Mucosa of descending colon (tissue), 3 donors: ENCODE measurements around the gene RHEX. TPM values are rescaled to one million over a fixed set of nuclear protein-coding genes. Genes with fewer than 3 reads are reported as not detected.

Source experiments
- ATAC-seq: fragments of 200-7000 bp; cut with Tn5 transposase; one replicate; pipeline ENCODE4 v1.9.1; 2020; ENCODE audit warnings: mild to moderate bottlenecking, moderate library complexity
- DNase-seq, 3 donors: peaks; one replicate each; pipeline ENCODE4 v3.0.0-alpha.2; 2020
- H3K36me3 ChIP-seq: fragments of 200-600 bp; one replicate; pipeline ENCODE4 v1.8.0; 2021; ENCODE audit warnings: low read depth, mild to moderate bottlenecking
- H3K4me1 ChIP-seq: fragments of 200-600 bp; one replicate; pipeline ENCODE4 v1.8.0; 2021; ENCODE audit warnings: low read depth, mild to moderate bottlenecking
- H3K4me3 ChIP-seq: fragments of 200-600 bp; one replicate; pipeline ENCODE4 v1.8.0; 2021; ENCODE audit warnings: mild to moderate bottlenecking
- H3K9me3 ChIP-seq: fragments of 200-600 bp; one replicate; pipeline ENCODE4 v1.8.0; 2021; ENCODE audit warnings: mild to moderate bottlenecking
- intact Hi-C, 2 donors: fragments of 100-400 bp; cut with DNase I in 1 of 2; cut with micrococcal nuclease in 1 of 2; formaldehyde crosslinking; loops; one replicate each; pipeline versions ENCODE4 v1.11.0 to v1.11.1; 2022; cut with DNase I, micrococcal nuclease
- total RNA-seq, 3 donors: library from RNA; stranded (reverse); fragmentation: NEBNext Ultra II Directional in 2 of 3; extraction: Animal tissue kit (Norgen Biotek cat#: 25700) in 2 of 3; gene quantifications; one replicate each; pipeline versions ENCODE4 v1.2.1 to v1.2.4, GENCODE V29; 2021 to 2023
- TF ChIP-seq, protein P1 (sequence below): fragments of 200-600 bp; IDR thresholded peaks from one replicate; pipeline ENCODE4 v1.8.0; 2022; ENCODE audit warnings: antibody characterized with exemption, mild to moderate bottlenecking
- donor health status: DM: no; HTN: no; CAD: no; lungs with moderate emphysema.
- donor health status: DM: no; HTN: no; CAD: no.
- donor health status: DM: no; HTN: yes; CAD: no.

Gene RHEX
- total RNA-seq, 3 donors from 2014 or later, result 0.38 to 4.8 (median 3.9) TPM

DNA sequence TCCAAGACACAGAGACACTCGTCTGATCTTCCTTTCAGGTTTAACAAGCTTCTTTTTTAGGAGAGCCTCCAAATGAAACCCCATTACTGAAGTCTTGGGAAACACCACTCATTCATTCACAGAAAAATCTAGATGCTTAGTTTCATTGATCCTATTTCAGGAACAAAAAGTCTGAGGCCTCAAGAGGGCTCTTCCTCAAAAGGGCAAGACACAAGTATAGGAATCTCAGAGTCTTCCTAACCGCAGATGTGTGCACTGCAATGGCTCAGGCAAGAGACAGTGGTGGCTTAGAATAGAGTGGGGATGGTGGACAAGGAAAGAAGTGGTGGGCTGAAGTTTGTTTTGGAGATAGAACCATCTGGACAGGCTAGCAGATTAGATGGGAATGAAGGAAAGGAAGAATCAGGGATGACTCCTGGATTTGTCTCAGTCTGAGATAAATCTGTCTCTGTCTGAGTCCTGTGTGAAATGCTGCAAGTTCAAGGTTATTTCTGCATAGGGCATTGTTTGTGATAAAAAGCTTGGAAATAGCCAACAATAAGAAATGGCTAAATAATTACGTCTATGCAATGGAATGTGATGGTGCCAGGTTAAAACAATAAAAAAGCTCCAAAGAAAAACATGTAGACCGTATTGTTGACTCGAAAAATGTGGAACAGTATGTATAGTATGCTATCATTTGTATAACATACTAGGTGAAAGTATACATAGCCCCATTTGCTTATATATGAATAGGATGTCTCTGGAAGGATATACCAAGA lies 20.4 kb upstream of the RHEX start:
- TF ChIP-seq, protein P1, sequence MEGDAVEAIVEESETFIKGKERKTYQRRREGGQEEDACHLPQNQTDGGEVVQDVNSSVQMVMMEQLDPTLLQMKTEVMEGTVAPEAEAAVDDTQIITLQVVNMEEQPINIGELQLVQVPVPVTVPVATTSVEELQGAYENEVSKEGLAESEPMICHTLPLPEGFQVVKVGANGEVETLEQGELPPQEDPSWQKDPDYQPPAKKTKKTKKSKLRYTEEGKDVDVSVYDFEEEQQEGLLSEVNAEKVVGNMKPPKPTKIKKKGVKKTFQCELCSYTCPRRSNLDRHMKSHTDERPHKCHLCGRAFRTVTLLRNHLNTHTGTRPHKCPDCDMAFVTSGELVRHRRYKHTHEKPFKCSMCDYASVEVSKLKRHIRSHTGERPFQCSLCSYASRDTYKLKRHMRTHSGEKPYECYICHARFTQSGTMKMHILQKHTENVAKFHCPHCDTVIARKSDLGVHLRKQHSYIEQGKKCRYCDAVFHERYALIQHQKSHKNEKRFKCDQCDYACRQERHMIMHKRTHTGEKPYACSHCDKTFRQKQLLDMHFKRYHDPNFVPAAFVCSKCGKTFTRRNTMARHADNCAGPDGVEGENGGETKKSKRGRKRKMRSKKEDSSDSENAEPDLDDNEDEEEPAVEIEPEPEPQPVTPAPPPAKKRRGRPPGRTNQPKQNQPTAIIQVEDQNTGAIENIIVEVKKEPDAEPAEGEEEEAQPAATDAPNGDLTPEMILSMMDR, result no peak
- no peaks in the 10 kb centered on the region for H3K36me3 ChIP-seq
- no peaks in the 10 kb centered on the region for H3K4me1 ChIP-seq
- H3K4me3 ChIP-seq, result no peak overlapping the region
- DNase-seq, result no peak
- intact Hi-C loops, result no loop called here
- ATAC-seq, result no peak
- no peaks in the 10 kb centered on the region for H3K9me3 ChIP-seq

DNA sequence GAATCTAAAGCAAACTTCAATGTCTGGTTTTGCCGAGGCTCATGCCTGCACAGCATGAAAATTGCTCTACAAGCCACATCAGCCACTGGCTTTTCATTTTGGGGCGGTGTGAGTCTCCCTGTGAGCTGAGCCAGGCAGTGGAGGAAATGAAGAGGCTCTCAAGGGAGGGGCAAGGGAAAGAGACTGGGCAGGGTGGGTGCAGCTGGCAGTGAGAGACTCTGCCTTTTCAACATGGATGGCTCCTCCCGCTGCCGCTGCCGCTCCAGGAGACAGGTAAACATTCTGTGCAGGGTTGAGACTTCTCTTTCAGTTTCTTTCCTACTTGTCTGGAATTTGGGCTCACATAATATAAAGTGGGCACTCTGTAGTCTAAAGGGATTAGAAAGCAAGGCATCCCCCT lies 17.9 kb upstream of the RHEX start:
- no peak overlapping the region for H3K4me3 ChIP-seq
- H3K9me3 ChIP-seq, result no peaks in the 10 kb centered on the region
- peak; percentile 71 for ATAC-seq

DNA sequence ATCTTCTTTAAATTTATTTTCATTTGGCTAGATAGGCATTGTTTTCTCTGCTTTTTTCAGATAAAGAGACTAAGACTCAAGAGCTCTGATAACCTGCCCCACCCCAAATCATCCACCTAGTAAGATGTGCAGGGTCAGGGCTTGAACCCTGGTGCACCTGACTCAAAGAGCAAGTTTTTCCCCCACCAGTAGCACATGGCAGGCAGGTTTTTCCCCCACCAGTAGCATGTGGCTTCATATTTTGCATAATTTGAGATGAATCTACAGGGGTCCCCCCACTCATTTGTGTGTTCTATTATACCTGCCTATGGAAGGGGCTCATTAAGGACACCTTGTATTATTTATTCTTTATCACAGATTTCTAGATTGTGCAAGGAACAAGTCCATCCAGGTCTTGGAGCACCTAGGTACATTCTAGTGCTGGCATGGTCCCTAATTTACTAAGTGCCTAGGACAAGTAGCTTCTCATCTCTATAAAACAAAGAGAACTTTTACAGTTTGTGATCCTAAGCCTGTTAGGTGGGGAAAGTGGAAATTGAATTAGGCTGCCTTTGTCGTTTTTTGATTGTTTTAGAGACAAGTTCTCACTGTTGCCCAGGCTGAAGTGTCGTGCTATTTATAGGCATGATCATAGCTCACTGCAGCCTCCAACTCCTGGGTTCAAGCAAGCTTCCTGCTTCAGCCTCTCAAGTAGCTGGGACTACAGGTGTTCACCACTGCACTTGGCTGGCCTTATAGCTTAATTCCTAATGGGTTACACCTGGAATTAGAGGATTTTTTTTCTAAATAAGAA lies 16.1 kb upstream of the RHEX start:
- intact Hi-C loops, result no loop called here
- Histone ChIP-seq H3K4me3 (no peak overlapping the region), H3K36me3 (no peaks in the 10 kb centered on the region), H3K4me1 (no peaks in the 10 kb centered on the region), H3K9me3 (no peaks in the 10 kb centered on the region)
- DNase-seq, result no peak
- TF ChIP-seq, protein P1, result no peak
- no peak for ATAC-seq

More for the DNA sequence above, 17.9 kb upstream of the RHEX start:
- Histone ChIP-seq H3K4me1 (no peaks in the 10 kb centered on the region), H3K36me3 (no peaks in the 10 kb centered on the region)
- TF ChIP-seq, protein P1, result no peak
- intact Hi-C loops, result no loop called here
- peak; percentile 47 to 53 (median 48) for DNase-seq

DNA sequence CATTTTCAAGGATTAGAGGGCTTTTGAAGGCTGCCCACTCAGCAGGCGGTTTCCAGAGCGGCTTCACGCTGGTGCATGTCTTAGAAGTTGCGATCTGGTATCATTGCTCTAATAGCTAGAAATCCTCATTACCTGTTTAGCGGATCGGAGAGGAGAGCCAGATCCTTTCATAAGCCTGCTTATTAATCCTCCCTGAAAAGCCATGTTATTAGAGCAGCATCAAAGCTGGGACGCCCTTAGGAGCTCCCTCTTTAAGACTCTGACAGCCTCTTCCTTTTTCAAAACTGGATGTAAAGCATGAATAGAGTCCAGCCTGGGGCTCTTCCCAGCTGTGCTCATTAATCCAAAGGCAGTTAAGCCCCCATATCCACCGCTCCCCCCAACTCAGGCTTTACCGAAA lies 15.4 kb upstream of the RHEX start:
- no peaks in the 10 kb centered on the region for H3K9me3 ChIP-seq
- no peaks in the 10 kb centered on the region for H3K36me3 ChIP-seq
- H3K4me3 ChIP-seq, result no peak overlapping the region
- no peaks in the 10 kb centered on the region for H3K4me1 ChIP-seq
- TF ChIP-seq, protein P1, result no peak
- DNase-seq (no peak), ATAC-seq (no peak)
- intact Hi-C loops, result no loop called here

DNA sequence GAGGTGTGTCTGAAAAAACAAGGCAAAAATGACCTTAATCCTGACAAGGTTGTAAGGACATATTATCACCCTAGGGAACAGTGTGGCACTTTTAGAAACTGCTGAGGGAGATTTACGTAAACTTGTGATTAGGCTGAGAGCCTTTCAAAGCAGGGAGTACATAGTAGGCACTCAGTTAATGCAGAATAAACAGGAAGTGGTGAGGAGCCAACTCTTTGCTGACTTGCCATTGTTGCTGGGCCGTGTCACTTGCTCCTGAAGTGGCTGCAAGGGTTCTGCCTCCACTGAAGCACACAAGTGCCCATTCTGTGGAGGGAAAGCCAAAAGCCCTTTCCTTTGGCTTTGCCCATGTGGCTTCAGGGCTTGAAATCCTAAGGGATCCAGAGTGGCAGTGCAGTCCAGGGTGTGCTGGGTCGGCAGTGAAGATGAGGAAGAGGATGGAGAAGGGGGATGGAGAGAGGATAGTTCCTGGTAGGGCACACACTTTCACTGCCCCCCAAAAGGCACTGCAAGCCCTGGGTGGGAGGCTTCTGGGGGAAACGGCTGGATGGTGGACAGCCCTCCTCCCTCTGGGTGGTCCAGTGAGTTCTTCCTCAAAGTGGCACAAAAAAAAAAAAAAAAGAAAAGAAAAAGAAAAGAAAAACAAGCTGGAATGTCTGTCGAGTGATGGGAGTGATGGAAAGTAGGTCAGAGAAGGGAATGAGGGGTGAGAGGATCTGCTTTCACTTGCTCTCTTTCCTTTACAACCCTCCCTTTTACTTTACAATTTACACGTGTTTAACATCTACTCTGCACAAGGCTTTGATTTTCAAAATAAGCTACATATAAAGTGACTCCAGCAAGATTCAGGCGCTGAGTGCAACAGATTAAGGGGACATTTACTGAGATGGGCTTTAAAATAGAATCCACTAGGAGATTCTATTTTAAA lies 13.7 kb upstream of the RHEX start:
- H3K9me3 ChIP-seq, result no peaks in the 10 kb centered on the region
- DNase-seq, result no peak
- H3K36me3 ChIP-seq, result no peaks in the 10 kb centered on the region
- no peak overlapping the region for H3K4me3 ChIP-seq
- TF ChIP-seq, protein P1, result no peak
- intact Hi-C loops, result no loop called here
- no peaks in the 10 kb centered on the region for H3K4me1 ChIP-seq
- ATAC-seq, result no peak
